Transverse colon (tissue), 4 donors: ENCODE measurements around the gene ARRDC3.

Experiments used
- CTCF ChIP-seq, 5 experiments: fragments of 200-600 bp in 3 of 5; fragments of 450-650 bp in 2 of 5; sonication (generic) in 3 of 5; IDR thresholded peaks; 1 replicate in 2 of 5; 2 replicates in 3 of 5; pipeline ENCODE4 v1.5.1; 2016 to 2017; ENCODE audit warnings: antibody characterized with exemption in 5 of 5, inconsistent platforms in 3 of 5, mild to moderate bottlenecking in 2 of 5, moderate library complexity in 1 of 5
- POLR2A ChIP-seq: fragments of 450-650 bp; IDR thresholded peaks from one replicate; pipeline ENCODE4 v1.6.1; 2016; ENCODE audit warnings: antibody characterized with exemption, mild to moderate bottlenecking, moderate library complexity
- POLR2AphosphoS5 ChIP-seq, 3 donors: sonication (generic); formaldehyde crosslinking; IDR thresholded peaks; one replicate each; pipeline ENCODE4 v1.6.1; 2016; ENCODE audit warnings: antibody characterized with exemption in 3 of 3

DNA sequence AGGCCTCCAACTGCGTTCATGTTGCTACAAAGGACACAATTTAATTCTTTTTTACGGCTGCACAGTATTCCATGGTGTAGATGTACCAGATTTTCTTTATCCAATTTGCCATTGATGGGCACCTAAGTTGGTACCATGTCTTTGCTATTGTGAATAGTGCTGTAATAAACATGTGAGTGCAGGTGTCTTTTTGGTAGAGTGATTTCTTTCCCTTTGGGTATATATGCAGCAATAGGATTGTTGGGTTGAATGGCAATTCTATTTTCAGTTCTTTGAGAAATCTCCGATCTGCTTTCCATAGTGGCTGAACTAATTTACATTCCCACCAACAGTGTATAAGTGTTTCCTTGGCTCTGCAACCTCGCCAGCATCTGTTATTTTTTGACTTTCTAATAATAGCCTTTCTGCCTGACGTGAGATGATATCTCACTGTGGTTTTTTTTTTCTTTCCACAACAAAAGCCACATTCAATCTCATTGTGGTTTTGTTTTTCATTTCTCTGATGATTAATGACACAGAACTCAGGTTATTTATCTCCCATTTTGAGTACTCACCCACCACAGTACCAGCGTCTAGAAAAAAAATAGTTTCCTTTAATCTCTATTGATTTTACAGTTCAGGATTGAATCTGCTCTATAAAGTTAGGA is 21.9 kb downstream of the ARRDC3 start:
- TF ChIP-seq CTCF (IDR thresholded peaks at IDR 0.05): no peak
- TF ChIP-seq POLR2AphosphoS5 (IDR thresholded peaks at IDR 0.05): no peak
- TF ChIP-seq POLR2A: no peak
